SHP77 (cell line): ENCODE data around the gene AXL.
"Not testable (repeated sequence)": the region's sequence is repeated elsewhere in the genome, so short reads cannot be mapped to it uniquely, and the experiment has no call there.

Experiments used
- DNase-seq, 2 experiments: peaks; one replicate each; lab custom pipeline; 2025; lab: John Stamatoyannopoulos, UW

The AXL gene

GRCh38 chr19:41206926-41207750 is 11.9 kb upstream of the AXL start:
- no peak for DNase-seq

GRCh38 chr19:41214161-41214560 is 4.9 kb upstream of the AXL start:
- no peak for DNase-seq

GRCh38 chr19:41217741-41218140 is 1.3 kb upstream of the AXL start:
- no peak for DNase-seq

- no peak for DNase-seq
Measured at GRCh38 chr19:41218249-41218614, 791 bp upstream of the AXL start.

GRCh38 chr19:41219924-41220567 is 1.0 kb downstream of the AXL start:
- no peak for DNase-seq

- DNase-seq = no peak
Measured at GRCh38 chr19:41220811-41221210, 1.8 kb downstream of the AXL start.

- DNase-seq = no peak
Measured at GRCh38 chr19:41221514-41222205, 2.6 kb downstream of the AXL start.

- no peak for DNase-seq
Measured at GRCh38 chr19:41222240-41222639, 3.2 kb downstream of the AXL start.

GRCh38 chr19:41223431-41224234 is 4.6 kb downstream of the AXL start:
- DNase-seq = no peak

GRCh38 chr19:41224632-41225031 is 5.6 kb downstream of the AXL start:
- DNase-seq = no peak

- no peak for DNase-seq
Measured at GRCh38 chr19:41225238-41226052, 6.4 kb downstream of the AXL start.

- DNase-seq = no peak
Measured at GRCh38 chr19:41226053-41226873, 7.2 kb downstream of the AXL start.

GRCh38 chr19:41226874-41227390 is 7.9 kb downstream of the AXL start:
- DNase-seq = no peak

- DNase-seq = no peak
Measured at GRCh38 chr19:41228486-41228885, 9.5 kb downstream of the AXL start.

- DNase-seq = not testable (repeated sequence)
Measured at GRCh38 chr19:41229338-41229737, 10.3 kb downstream of the AXL start.

GRCh38 chr19:41230067-41230857 is 11.2 kb downstream of the AXL start:
- DNase-seq = no peak

- no peak for DNase-seq
Measured at GRCh38 chr19:41232686-41233085, 13.7 kb downstream of the AXL start.

- DNase-seq = no peak
Measured at GRCh38 chr19:41233748-41234240, 14.8 kb downstream of the AXL start.

GRCh38 chr19:41234512-41235168 is 15.6 kb downstream of the AXL start:
- DNase-seq = no peak
